Left ventricle myocardium superior (tissue), 1 donor: Measurements from ENCODE around the gene GPX3. TPM values are rescaled to one million over a fixed set of nuclear protein-coding genes. Genes with fewer than 3 reads are reported as not detected.

ENCODE experiments used
- ATAC-seq: fragments of 200-7000 bp; cut with Tn5 transposase; one replicate; pipeline ENCODE4 v1.9.1; 2020; ENCODE audit warnings: mild to moderate bottlenecking, moderate library complexity
- DNase-seq: peaks from one replicate; pipeline ENCODE4 v3.0.0-alpha.2; 2020
- intact Hi-C: fragments of 100-400 bp; cut with micrococcal nuclease; formaldehyde crosslinking; loops from one replicate; pipeline ENCODE4 v1.11.0; 2022
- total RNA-seq: library from RNA; stranded (reverse); fragmentation: NEBNext Ultra II Directional; extraction: Animal tissue kit (Norgen Biotek cat#: 25700); gene quantifications from one replicate; pipeline ENCODE4 v1.2.1, GENCODE V29; 2021
- donor health status: DM: no; HTN: yes; CAD: no; lungs with severe emphysema.

GPX3 gene
- total RNA-seq, 1 donor from 2014 or later: 537 TPM

DNA sequence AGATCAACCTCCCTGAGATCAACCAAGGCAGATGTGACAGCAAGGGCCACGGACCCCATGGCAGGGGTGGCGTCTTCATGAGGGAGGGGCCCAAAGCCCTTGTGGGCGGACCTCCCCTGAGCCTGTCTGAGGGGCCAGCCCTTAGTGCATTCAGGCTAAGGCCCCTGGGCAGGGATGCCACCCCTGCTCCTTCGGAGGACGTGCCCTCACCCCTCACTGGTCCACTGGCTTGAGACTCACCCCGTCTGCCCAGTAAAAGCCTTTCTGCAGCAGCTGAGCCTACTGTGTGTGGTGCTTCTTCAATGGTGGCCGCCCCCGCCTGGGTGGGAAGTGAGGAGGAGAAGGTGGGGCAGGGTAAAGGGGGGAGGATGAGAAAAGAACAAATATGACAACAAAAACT lies 8.3 kb downstream of the GPX3 start:
- no peak for DNase-seq
- ATAC-seq: peak; percentile 1
- intact Hi-C loops: no loop called here

DNA sequence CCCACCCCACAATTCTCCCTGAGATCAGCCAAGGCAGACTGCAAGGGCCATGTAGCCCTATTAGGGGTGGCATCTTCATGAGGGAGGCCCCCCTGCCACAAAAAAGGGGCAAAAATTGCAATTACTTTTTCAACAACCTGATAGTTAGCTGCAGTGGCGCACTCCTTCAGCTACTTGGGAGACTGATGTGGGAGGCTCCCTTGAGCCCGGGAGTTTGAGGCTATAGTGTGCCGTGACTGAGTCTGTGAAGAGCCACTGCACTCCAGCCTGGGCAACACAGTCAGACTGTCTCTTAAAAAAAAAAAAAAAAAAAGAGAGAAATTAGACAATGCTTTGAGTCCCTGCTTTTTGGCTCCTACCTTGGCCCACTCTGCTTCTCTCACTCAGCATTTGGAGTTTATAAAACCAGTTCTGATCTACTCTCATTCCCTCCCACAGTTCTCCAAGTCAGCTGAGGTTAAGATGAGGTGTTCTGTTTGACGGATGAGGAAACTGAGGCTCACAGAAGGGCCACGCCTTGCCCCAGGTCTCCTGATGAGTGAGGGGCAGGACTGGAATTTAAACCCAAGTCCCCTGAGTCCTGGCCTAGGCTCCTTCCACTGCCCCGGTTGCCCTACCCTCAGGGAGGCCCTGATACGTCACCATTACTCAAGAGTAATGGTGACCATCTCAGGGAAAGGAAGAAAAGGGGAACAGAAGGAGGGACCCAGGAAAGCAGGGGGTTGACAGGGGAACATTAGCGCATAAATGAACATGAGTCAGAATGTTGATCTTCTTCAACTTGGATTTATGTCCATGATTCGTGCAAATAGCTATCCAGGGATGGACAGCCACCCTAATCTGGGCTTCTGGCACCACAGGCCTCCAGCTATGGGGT lies 9.0 kb downstream of the GPX3 start:
- DNase-seq: no peak

DNA sequence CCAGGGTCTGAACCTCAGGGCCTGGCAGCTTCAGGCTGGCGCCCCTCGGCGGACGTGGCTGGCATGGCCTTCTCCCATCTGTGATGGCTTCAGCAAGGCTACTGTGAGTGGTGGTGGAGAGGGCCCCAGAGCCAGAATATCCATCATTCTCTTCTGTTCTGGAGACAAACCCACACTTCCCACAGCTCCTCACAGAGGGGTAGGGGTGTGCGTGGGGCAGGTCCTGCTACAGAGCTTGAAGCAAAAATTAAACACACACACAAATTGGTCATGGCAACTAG lies 9.6 kb downstream of the GPX3 start:
- intact Hi-C loops: no loop called here
- ATAC-seq (peak; percentile 11), DNase-seq (no peak)

More for the DNA sequence above, 9.0 kb downstream of the GPX3 start:
- intact Hi-C loops: no loop called here
- peak; percentile 3 for ATAC-seq

DNA sequence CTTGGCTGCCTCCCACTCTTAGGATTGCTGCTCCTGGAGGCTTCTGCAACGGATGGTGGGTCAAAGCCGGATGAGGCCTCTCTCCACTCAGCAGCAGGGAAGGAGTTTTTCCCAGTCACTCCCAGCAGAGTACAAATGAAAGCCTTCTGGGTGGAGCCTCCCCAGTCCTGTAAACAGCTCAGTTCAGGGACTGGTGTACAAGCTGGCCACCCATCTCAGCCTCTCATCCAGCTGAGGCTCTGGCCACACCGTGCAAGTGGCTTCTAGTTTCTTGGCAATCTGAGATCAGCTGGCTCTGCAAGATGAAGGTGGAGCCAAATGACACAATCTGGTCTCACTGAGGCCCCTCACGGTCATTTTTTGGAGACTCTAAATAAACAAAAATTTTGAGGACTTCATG lies 10.0 kb downstream of the GPX3 start:
- intact Hi-C loops: no loop called here
- ATAC-seq (peak; percentile 84), DNase-seq (peak; percentile 75)

DNA sequence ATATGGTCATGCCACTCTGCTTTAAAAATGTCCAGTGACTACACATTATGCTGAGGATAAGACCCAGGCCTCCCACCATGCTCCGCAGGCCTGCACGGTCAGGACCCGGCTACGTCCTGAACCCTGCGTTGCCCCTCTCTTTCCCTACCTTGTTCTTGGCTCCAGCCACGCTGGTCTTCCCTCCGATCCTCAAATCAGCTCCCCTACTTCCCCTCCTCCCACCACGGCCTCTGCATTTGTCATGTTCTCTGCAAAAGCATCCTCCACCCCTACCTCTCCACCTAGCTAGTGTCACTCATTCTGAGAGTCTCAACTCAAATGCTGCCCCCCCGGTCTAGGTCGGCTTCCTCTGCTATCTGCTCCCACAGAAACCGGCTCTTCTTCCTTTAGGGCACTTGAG lies 11.2 kb downstream of the GPX3 start:
- no peak for DNase-seq
- intact Hi-C loops: no loop called here

DNA sequence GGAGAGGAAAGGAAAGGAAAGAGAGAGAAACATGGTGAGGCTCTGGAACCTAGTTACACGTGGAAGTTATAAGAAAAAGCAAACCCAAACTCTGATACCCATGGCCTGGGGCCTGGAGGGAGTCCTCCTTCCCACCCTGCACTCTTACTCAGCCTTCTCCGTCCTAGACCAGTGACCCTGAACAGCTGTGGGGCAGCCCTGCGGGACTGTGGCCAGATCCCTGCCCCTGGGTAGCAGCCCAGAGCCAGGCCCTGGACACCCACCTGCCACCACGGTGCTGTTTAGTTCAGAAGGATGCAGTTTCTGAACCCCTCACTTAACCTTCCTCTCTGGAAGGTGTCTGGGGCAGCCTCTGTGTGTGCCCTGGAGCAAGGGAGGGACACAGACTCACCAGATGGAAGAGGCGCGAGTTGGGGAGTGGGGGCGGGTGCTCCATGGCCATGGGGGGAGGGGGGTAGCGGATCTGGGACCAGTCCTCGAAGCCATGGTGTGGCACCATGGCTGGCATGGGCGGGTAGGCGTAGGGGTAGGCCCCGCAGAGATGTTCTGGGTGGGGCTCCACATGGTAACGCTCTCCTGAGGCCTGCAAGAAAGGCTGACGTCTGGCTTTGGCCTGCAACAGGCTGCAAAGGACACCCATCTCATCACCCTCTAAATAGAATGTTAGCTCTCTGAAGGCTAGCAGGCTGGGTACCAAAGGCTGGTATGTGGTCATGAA lies 13.0 kb downstream of the GPX3 start:
- intact Hi-C loops: no loop called here
- no peak for DNase-seq
- no peak for ATAC-seq

More for the DNA sequence above, 11.2 kb downstream of the GPX3 start:
- ATAC-seq: no peak

DNA sequence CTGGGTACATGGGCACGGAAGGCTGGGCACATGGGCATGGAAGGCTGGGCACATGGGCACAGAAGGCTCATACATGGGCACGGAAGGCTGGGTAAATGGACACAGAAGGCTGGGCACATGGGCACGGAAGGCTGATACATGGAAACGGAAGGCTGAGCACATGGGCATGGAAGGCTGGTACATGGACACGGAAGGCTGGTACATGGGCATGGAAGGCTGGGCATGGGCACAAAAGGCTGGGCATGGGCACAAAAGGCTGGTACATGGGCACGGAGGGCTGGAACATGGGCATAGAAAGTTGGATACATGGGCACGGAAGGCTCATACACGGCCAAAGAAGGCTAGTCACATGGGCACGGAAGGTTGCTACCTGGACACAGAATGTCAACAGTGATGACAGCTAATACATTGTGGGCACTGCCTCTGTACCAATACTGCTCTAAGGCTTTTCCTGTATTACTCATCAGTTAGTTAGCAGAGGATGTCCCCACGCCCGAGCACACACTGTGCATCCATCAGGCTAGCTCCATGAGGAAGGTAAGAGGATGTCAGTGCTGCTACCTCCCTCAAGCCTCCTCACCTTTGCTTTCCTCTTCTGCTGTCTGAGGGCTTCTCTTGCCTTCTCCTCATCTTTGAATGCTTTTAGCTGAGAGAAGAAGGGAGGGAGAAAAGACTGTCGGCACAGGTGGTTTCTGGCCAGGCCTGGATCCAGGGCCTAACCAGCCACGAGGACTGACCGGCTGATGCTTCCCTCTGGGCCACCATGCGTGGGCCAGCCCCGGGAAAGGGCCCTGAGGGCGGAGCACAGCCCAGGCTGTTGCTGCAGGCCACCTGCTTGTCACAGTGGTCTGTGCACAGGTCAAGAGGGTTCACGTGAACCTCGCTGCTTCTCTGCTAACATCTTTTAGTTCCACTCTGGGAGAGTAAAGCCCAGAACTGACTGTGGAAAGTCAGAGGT lies 14.3 kb downstream of the GPX3 start:
- ATAC-seq: no peak
- intact Hi-C loops: no loop called here
- no peak for DNase-seq

DNA sequence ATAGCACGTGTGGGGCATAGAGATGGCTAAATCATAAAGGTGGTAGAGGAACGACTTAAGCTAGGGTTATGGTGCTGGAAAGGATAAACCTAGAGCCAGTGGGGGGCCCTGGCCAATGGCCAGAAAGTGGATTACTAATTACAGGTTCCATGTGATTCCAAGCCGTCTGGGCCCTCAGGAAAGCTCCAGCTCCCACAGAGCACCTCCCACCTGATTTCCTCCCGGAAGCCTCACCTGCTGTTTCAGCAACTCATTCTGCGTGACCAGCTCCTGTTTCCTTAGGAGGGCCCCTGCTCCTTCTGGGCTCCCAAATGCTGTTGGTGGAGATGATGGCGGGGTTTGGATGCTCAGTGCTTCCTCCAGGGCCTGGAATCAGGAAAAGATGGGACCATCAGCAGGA lies 16.2 kb downstream of the GPX3 start:
- intact Hi-C loops: no loop called here
- DNase-seq: no peak
- ATAC-seq: no peak

DNA sequence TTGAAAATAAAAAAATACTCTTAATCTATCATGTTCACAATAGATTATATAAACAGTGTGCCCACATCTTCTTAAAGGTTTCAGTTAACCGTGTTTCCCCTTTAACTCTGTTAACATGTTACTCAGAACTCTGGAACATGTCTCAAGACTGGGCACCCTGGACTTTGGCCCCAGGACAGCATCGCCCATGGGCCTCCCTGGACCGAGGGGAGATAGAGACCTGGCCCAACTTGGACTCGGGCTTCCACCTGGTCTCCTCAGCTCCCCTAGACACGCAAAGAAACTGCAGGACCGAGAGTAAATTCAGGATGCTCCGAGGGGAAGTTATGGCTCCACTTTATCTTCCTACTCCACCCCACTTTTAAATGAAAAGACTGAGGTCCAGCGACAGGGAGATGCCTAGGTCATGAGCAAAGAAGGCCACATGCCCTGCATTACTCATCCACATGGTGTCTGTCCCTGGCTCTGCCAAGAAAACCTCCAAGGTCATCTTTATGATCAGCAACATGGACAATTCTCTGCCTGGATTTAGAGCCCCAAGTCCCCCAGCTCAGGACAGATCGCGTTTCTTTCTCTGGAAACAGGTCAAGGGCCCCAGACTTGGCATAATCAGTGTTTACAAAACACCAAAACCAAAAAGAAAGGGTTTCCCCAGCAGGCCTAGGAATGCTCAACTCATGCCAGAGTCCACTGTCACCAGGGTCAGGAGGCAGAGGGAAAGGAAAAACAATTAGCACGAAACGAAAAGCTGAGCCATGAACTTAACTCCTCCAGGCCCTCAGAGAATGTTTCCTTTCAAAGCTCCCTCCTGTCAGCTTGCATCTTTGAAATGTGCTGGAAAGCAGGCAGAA lies 17.4 kb downstream of the GPX3 start:
- DNase-seq (no peak), ATAC-seq (peak; percentile 65)
- intact Hi-C loops: no loop called here

DNA sequence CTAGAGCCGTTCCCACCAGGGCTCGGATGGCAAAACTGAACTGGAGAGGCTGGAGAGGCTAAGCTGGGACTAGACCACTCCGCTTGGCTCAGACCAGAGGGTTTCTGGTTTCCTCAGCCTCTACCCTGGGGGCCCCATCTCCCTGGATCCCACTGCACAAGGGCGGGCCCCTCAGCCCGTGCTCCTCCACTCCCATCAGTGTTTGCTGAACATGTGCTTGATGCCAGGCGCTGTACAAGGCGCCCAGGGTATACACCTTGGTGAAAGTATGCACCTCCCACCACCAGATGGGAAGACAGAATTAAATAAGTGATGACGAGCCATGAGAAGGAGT lies 18.0 kb downstream of the GPX3 start:
- intact Hi-C loops: no loop called here
- no peak for DNase-seq

DNA sequence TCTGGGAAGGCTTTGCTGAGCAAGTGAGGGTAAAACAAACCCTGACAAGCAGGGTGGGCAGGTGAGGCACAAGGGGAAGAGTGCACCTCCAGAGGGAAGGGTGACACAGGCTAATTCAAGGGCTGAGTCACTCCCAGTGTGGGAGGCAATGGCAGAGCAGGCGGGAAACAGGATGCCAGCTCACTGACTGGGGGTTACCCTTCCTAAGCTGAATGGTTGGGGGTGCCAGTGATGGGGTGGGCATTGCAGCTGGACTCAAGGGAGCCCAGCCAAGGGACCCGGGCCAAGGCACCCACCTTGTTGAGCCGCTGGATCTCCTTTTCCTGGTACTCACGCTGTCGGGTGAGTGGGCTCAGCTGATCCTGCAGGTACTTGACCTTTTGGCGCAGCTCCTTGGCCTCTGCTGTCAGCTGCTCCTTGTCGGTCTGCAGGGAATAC lies 18.4 kb downstream of the GPX3 start:
- DNase-seq: no peak
- ATAC-seq: peak; percentile 4
- intact Hi-C loops: no loop called here

More for the DNA sequence above, 18.0 kb downstream of the GPX3 start:
- no peak for ATAC-seq

DNA sequence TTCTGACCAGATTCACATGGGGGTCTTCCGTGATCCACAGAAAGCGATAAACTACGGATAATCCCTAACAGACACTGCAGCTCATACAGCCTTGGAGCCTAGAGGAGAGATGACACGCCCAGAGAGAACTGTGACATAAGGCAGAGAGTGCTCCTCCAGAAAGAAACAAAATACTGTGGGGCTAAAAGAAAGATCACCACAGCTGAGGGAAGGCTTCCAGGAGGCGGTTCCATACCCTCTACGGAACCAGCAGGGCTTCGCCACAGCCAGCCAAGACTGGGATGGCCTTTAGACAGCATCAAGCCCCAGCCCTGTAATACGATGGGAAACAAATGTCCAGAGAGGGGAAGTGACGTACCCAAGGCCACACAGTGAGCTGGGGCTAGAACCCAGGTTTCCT lies 19.3 kb downstream of the GPX3 start:
- DNase-seq (no peak), ATAC-seq (no peak)
- intact Hi-C loops: no loop called here

DNA sequence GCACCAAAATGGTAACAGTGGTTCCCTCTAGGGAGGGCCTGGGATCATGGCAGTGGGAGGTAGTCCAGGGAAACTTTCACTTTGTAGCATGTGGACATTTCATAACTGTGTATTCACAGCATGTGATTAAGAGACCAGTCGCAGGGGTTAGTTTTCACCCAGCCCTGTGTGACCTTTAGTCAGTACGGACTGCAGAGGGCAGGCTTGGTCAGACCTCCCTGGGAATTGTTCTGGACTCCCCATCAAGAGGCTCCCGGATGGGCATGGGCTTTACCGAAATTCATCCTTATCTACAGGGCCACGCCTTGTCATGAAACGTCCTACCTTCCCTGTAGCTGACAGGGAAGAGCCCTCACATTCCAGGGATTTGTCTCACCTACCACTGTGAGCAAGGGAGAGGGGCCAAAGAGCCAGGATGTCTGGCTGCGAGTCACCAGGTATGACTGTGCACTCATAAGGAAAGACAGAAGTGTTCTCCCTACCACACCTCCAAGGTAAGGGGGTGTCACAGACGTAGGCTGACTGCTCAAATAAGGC lies 19.9 kb downstream of the GPX3 start:
- DNase-seq (no peak), ATAC-seq (peak; percentile 63)
- intact Hi-C loops: no loop called here

DNA sequence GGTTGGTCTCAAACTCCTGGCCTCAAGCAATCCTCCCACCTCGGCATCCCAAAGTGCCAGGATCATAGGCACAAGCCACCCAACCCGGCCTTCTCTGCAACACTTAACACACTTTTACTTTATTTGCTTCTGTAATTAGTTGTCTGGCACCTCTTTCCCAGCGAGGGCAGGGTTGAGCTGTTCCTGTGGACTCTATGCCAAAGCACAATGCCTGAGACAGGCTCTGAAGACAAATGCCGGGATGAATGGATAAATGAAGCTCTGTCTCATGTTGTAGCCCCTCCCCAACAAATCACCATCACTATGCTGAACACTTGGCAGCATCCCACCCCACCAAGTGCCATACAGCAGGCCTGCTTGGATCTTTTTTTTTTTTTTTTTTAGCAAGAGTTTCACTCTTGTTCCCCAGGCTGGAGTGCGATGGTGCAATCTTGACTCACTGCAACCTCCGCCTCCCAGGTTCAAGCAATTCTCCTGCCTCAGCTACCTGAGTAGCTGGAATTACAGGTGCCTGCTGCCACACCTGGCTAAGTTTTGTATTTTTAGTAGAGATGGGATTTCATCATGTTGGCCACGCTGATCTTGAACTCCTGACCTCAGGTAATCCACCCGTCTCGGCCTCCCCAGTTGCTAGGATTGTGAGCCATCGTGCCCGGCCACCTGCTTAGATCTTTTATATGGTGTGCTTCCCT lies 21.3 kb downstream of the GPX3 start:
- intact Hi-C loops: no loop called here
- DNase-seq (no peak), ATAC-seq (no peak)

DNA sequence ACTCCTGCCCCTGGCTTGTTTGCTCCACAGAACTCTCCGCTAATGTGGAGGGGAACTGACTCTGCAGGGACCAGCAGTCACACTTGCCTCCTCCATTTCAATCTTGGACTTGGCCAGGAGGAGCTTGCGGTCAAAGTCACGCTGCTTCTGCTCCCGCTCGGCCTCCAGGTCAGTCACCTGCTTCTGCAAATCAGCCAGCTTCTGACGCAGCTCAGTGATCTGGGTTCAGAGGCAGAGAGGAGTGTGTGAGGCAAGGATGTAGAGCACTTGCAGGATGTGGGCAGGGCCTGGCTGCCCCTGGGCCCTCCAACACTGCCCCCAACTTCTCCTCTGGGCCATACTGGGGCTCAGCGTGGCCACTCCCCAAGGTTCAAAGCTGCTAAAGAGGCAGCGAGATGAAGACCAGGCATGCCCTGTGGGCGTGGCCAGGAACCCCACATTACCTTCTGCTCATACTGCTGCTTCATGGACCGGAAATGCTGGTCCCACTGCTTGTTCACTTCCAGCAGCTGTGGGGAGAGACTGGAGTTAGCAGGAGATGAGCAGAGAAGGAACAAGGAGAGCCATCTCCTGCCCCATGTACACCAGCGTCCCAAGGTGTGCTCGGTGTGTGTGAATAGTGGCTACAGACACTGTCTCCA lies 22.2 kb downstream of the GPX3 start:
- DNase-seq (peak; percentile 9), ATAC-seq (no peak)
- intact Hi-C loops: no loop called here

DNA sequence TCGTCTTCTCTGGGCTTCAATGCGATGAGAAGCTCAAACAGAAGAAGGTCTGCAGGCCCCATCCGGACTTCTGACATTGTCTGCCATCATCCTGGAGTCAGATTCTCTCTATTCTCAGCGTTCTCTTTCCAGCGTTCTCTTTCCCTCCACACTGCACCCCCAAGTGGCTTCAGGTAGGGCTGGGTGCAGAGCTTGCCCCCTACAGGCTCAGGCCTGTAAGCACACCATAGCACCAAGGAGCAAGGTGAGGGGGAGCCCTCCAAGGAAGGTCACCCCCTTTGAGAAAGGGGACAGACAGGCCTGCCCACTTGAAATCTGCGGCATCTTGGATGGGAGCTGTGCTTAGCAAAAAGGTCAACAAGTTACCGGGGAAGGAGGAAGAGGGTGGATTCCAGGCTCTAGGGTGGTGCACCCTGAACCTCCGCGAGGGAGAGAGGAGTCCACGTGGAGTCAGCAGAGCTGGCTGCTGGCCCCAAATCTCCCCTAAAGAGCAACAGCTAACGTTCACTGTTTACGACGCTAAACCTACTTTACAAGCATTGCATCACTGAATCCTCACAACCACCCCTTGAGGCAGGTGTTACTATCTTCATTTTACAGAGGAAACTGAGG lies 27.5 kb downstream of the GPX3 start:
- intact Hi-C loops: loop anchor here (1.0 kb wide), 1 partner anchor 46 kb away; no protein-coding TSS in a partner anchor
- DNase-seq: no peak
- peak; percentile 79 for ATAC-seq

DNA sequence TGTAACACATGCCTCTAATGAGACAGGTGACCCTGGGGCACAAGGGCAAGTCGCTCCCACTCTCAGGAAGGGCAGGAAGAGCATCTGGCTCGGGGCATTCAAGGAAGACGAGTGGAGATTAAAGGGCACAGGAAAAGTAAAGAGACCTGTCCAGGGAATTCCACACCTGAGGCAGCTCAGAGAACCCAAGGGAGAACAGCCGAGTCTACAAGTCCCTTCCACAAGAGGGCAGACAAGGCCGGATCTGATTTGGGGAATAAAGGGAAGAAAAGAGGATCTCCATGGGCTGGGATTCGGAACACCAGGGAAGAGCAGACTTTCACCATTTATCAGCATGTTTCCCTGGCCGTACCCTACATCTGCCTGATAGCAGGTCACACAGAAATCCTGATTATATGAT lies 28.1 kb downstream of the GPX3 start:
- no peak for ATAC-seq
- intact Hi-C loops: loop anchor here (1.0 kb wide), 1 partner anchor 46 kb away; no protein-coding TSS in a partner anchor
- DNase-seq: no peak
